MCF 10A (cell line): ENCODE measurements around the gene WWOX. TPM values are rescaled to one million over a fixed set of nuclear protein-coding genes. Genes with fewer than 3 reads are reported as not detected.

Experiments used
- BruUV-seq: library from RNA; stranded (reverse); fragments of 400-500 nt; replicated peaks from 2 replicates; lab custom pipeline; 2021; lab: Mats Ljungman, UMichigan
- CTCF ChIA-PET: fragments of 300-600 bp; sonication (Branson Sonifier 250); formaldehyde crosslinking; extraction: SDS; loops from one replicate; lab custom pipeline; 2021; ENCODE audit warnings: antibody characterized with exemption, inconsistent platforms; lab: Yijun Ruan, JAX
- POLR2A ChIA-PET: fragments of 300-600, 350-650 bp; sonication (Branson Sonifier 250); formaldehyde crosslinking; extraction: SDS; loops from one replicate; lab custom pipeline; 2020; ENCODE audit warnings: antibody characterized with exemption, inconsistent platforms; lab: Yijun Ruan, JAX
- DNase-seq: peaks from one replicate; pipeline ENCODE4 v3.0.0-alpha.2; 2018; ENCODE audit not compliant: unreplicated experiment
- H3K27ac Mint-ChIP-seq: one replicate; pipeline ENCODE4 v1.8.0; 2022; ENCODE audit warnings: mild to moderate bottlenecking, low read depth, mixed read lengths; ENCODE audit not compliant: unreplicated experiment
- H3K27me3 Mint-ChIP-seq: one replicate; pipeline ENCODE4 v1.8.0; 2022; ENCODE audit warnings: mixed read lengths; ENCODE audit not compliant: insufficient read depth, unreplicated experiment
- H3K36me3 Mint-ChIP-seq: one replicate; pipeline ENCODE4 v1.8.0; 2022; ENCODE audit warnings: mild to moderate bottlenecking, moderate library complexity, mixed read lengths; ENCODE audit not compliant: insufficient read depth, unreplicated experiment
- H3K4me1 Mint-ChIP-seq: one replicate; pipeline ENCODE4 v1.8.0; 2022; ENCODE audit warnings: mixed read lengths; ENCODE audit not compliant: insufficient read depth, unreplicated experiment
- H3K4me3 Mint-ChIP-seq: one replicate; pipeline ENCODE4 v1.8.0; 2022; ENCODE audit warnings: mild to moderate bottlenecking, moderate library complexity, mixed read lengths; ENCODE audit not compliant: unreplicated experiment
- H3K9me3 Mint-ChIP-seq: one replicate; pipeline ENCODE4 v1.8.0; 2022; ENCODE audit warnings: mixed read lengths; ENCODE audit not compliant: unreplicated experiment
- CTCF ChIP-seq: fragments of 200-600 bp; IDR thresholded peaks from one replicate; pipeline ENCODE4 v1.8.0; 2022; ENCODE audit warnings: antibody characterized with exemption, mild to moderate bottlenecking; ENCODE audit not compliant: unreplicated experiment
- intact Hi-C: fragments of 100-400 bp; cut with micrococcal nuclease; formaldehyde crosslinking; loops from 2 replicates; pipeline ENCODE4 v1.14.1; 2022
- total RNA-seq: library from RNA; stranded (reverse); gene quantifications from 2 replicates; pipeline ENCODE4 v1.2.3, GENCODE V29; 2022

Gene WWOX
- total RNA-seq, 1 experiment from 2014 or later: 18.1 TPM

DNA sequence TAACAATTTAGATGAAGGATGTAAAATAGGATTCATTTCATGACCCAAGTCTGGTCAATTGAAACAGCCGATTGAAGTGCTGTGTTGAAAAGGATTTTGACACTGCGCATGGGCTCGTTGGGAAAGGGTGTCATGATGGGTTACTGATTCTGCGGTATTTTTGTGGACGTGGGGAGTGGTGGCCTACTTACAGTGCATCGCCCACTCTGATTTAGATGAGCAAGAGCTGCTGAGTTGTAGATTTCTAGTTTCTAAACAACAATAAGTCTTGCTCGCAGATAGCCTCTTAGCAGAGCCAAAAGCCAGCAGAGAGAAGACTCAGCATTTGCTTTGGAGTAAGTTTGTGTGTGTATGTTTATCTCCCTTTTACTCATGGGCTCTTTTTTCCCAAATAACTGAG is 770.0 kb downstream of the WWOX start:
- no peak overlapping the region for H3K4me3 Mint-ChIP-seq
- no TSS peak for BruUV-seq
- ChIA-PET CTCF (interaction anchor here (0.6 kb wide), 1 partner anchor 53 kb away, joined by 3 read pairs; no protein-coding TSS in a partner anchor), POLR2A (no interaction called here)
- H3K27me3 Mint-ChIP-seq: no peaks in the 10 kb centered on the region
- H3K36me3 Mint-ChIP-seq: no peaks in the 10 kb centered on the region
- H3K27ac Mint-ChIP-seq: no peak overlapping the region
- no peak for TF ChIP-seq CTCF
- H3K4me1 Mint-ChIP-seq: no peaks in the 10 kb centered on the region
- no peaks in the 10 kb centered on the region for H3K9me3 Mint-ChIP-seq
- no peak for DNase-seq
- intact Hi-C loops: no loop called here

GRCh38 chr16:78871241-78871640 is 771.8 kb downstream of the WWOX start:
- Mint-ChIP-seq H3K36me3 (no peaks in the 10 kb centered on the region), H3K4me3 (no peak overlapping the region), H3K9me3 (no peaks in the 10 kb centered on the region), H3K27ac (no peak overlapping the region), H3K27me3 (no peaks in the 10 kb centered on the region), H3K4me1 (no peaks in the 10 kb centered on the region)
- intact Hi-C loops: no loop called here
- DNase-seq: no peak
- BruUV-seq: no TSS peak
- no peak for TF ChIP-seq CTCF
- CTCF ChIA-PET: interaction anchor here (0.6 to 0.7 kb wide), 3 partner anchors 181 to 666 kb away, joined by 3 to 8 read pairs (median 3); no protein-coding TSS in a partner anchor
- POLR2A ChIA-PET: no interaction called here

GRCh38 chr16:78876671-78877070 is 777.2 kb downstream of the WWOX start:
- Mint-ChIP-seq H3K4me1 (no peaks in the 10 kb centered on the region), H3K4me3 (no peak overlapping the region), H3K27me3 (no peaks in the 10 kb centered on the region), H3K36me3 (no peaks in the 10 kb centered on the region), H3K27ac (no peak overlapping the region), H3K9me3 (no peaks in the 10 kb centered on the region)
- POLR2A ChIA-PET: interaction anchor here (0.5 kb wide), 1 partner anchor 263 kb away, joined by 5 read pairs; no protein-coding TSS in a partner anchor
- intact Hi-C loops: no loop called here
- DNase-seq: no peak
- BruUV-seq: no TSS peak
- CTCF ChIA-PET: interaction anchor here (0.5 kb wide), 1 partner anchor 36 kb away, joined by 3 read pairs; no protein-coding TSS in a partner anchor
- TF ChIP-seq CTCF: no peak

DNA sequence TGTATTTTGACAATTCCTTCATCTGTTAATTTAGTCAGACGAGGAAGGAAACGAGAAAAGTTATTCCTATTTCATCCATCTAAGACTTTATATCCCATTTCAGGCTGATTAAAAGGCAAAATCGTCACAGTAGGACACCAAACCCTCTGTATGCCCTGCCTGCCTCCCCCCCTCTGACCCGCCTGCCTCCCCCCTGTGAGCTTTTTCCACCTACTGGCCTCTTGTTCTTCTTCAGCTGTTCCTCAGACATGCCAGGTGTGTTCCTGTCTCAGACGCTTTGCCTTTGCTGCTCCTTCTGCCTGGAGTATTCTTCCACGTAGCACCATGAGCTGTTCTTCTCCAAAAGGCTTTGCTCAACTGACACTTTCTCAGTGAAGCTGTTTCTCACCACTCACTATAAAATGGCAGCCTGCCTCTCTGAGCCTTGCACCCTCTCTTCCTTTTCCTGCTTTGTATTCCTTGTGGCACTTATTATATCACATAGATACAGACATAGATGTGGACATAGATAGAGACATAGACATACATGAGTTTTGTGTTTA is 777.7 kb downstream of the WWOX start:
- no peak for DNase-seq
- BruUV-seq: no TSS peak
- no peaks in the 10 kb centered on the region for H3K27me3 Mint-ChIP-seq
- no peak for TF ChIP-seq CTCF
- no peak overlapping the region for H3K4me3 Mint-ChIP-seq
- H3K9me3 Mint-ChIP-seq: no peaks in the 10 kb centered on the region
- H3K4me1 Mint-ChIP-seq: no peaks in the 10 kb centered on the region
- intact Hi-C loops: no loop called here
- no peaks in the 10 kb centered on the region for H3K36me3 Mint-ChIP-seq
- ChIA-PET CTCF (interaction anchor here (0.5 kb wide), 1 partner anchor 35 kb away, joined by 3 read pairs; no protein-coding TSS in a partner anchor), POLR2A (interaction anchor here (0.5 kb wide), 1 partner anchor 263 kb away, joined by 5 read pairs; no protein-coding TSS in a partner anchor)
- H3K27ac Mint-ChIP-seq: no peak overlapping the region
